Peyer's patch (tissue), 4 donors: ENCODE measurements around the gene ZFHX3. TPM values are rescaled to one million over a fixed set of nuclear protein-coding genes. Genes with fewer than 3 reads are reported as not detected.
"Not testable (repeated sequence)": the region's sequence is repeated elsewhere in the genome, so short reads cannot be mapped to it uniquely, and the experiment has no call there.

Experiments
- DNase-seq, 3 donors: peaks; one replicate each; pipeline ENCODE4 v3.0.0-alpha.2; 2017 to 2019
- H3K27ac ChIP-seq, 4 donors: fragments of 200-600 bp; sonication (generic); one replicate each; pipeline ENCODE4 v1.5.1; 2016 to 2019
- H3K27me3 ChIP-seq, 2 donors: fragments of 200-600 bp; sonication (generic); one replicate each; pipeline ENCODE4 v1.5.1; 2019
- H3K36me3 ChIP-seq, 3 donors: fragments of 200-600 bp; sonication (generic); one replicate each; pipeline ENCODE4 v1.5.1; 2016 to 2019
- H3K4me1 ChIP-seq, 4 donors: fragments of 200-600 bp; sonication (generic); one replicate each; pipeline ENCODE4 v1.5.1; 2016 to 2019
- H3K4me3 ChIP-seq, 4 donors: fragments of 200-600 bp; sonication (generic); 1 replicate in 3 of 4; 2 replicates in 1 of 4; pipeline ENCODE4 v1.5.1; 2016 to 2019; ENCODE audit warnings: mild to moderate bottlenecking in 1 of 4
- H3K9me3 ChIP-seq, 4 donors: fragments of 200-600 bp; sonication (generic); one replicate each; pipeline ENCODE4 v1.5.1; 2016 to 2019; ENCODE audit warnings: mild to moderate bottlenecking in 1 of 4
- CTCF ChIP-seq, 6 experiments: fragments of 450-650 bp in 4 of 6; fragments of 200-600 bp in 2 of 6; sonication (generic) in 1 of 6; IDR thresholded peaks; one replicate each; pipeline ENCODE4 v1.5.1; 2017 to 2019; ENCODE audit warnings: antibody characterized with exemption in 6 of 6, mild to moderate bottlenecking in 3 of 6, moderate library complexity in 1 of 6
- POLR2A ChIP-seq, 2 donors: fragments of 450-650 bp; IDR thresholded peaks; one replicate each; pipeline ENCODE4 v1.5.1; 2017; ENCODE audit warnings: antibody characterized with exemption in 2 of 2, mild to moderate bottlenecking in 2 of 2, moderate library complexity in 2 of 2
- total RNA-seq, 4 donors: library from RNA; depleted of rRNA; stranded (reverse); fragments of >200 nt; gene quantifications; one replicate each; pipeline ENCODE4 v1.1.0, GENCODE V29; 2016

The ZFHX3 gene
- total RNA-seq, 4 donors from 2014 or later: 6.3 to 39.6 (median 14.6) TPM

GRCh38 chr16:73086108-73086507 is 38.2 kb upstream of the ZFHX3 start:
- TF ChIP-seq CTCF (IDR thresholded peaks at IDR 0.05): no peak
- H3K36me3 ChIP-seq: no peaks in the 10 kb centered on the region
- no peak for DNase-seq
- H3K4me3 ChIP-seq: no peak overlapping the region
- no peaks in the 10 kb centered on the region for H3K9me3 ChIP-seq
- no peaks in the 10 kb centered on the region for H3K4me1 ChIP-seq
- no peak overlapping the region for H3K27ac ChIP-seq
- no peaks in the 10 kb centered on the region for H3K27me3 ChIP-seq

DNA sequence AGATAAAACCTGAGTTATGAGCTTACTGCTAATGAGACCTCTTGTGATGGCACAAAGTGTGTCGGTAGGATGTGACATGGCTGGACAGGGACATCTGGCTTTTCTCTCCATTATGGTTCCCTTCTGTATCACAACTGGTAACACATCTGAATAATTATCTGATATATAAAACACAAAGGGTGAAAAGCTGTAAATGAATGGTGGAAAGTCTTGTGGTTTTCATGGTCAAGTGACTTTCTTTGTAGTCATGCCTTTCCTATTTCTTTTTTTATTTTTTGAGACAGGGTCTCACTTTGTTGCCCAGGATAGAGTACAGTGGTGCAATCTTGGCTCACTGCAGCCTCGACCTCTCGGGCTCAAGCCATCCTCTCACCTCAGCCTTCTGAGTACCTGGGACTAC is 35.3 kb upstream of the ZFHX3 start:
- no peaks in the 10 kb centered on the region for H3K4me1 ChIP-seq
- TF ChIP-seq CTCF (IDR thresholded peaks at IDR 0.05) (no peak), POLR2A (IDR thresholded peaks at IDR 0.05) (no peak)
- no peaks in the 10 kb centered on the region for H3K27me3 ChIP-seq
- no peak overlapping the region for H3K4me3 ChIP-seq
- no peaks in the 10 kb centered on the region for H3K9me3 ChIP-seq
- H3K27ac ChIP-seq: no peak overlapping the region
- no peaks in the 10 kb centered on the region for H3K36me3 ChIP-seq
- no peak for DNase-seq

GRCh38 chr16:73082634-73083051 is 34.7 kb upstream of the ZFHX3 start:
- not testable (repeated sequence) for H3K36me3 ChIP-seq, H3K4me1 ChIP-seq, H3K27me3 ChIP-seq, H3K4me3 ChIP-seq, DNase-seq, H3K9me3 ChIP-seq, H3K27ac ChIP-seq

- Histone ChIP-seq H3K4me1 (no peaks in the 10 kb centered on the region), H3K4me3 (no peak overlapping the region), H3K27ac (no peak overlapping the region), H3K9me3 (no peaks in the 10 kb centered on the region), H3K27me3 (no peaks in the 10 kb centered on the region), H3K36me3 (no peaks in the 10 kb centered on the region)
- DNase-seq: no peak
- TF ChIP-seq CTCF (IDR thresholded peaks at IDR 0.05): no peak
- no peak for TF ChIP-seq POLR2A (IDR thresholded peaks at IDR 0.05)
Observed at GRCh38 chr16:73080931-73081330, 33.0 kb upstream of the ZFHX3 start.

GRCh38 chr16:73076324-73076810 is 28.4 kb upstream of the ZFHX3 start:
- peaks cover 0 to 3% (median 0%) of the 10 kb centered on the region in 4 donors for H3K4me1 ChIP-seq

GRCh38 chr16:73074382-73074781 is 26.5 kb upstream of the ZFHX3 start:
- Histone ChIP-seq H3K4me3 (no peak overlapping the region), H3K4me1 (peaks cover 0 to 9% (median 0%) of the 10 kb centered on the region in 4 donors), H3K36me3 (no peaks in the 10 kb centered on the region), H3K9me3 (no peaks in the 10 kb centered on the region), H3K27me3 (no peaks in the 10 kb centered on the region), H3K27ac (no peak overlapping the region)
- TF ChIP-seq CTCF (IDR thresholded peaks at IDR 0.05) (no peak), POLR2A (IDR thresholded peaks at IDR 0.05) (no peak)
- peak in 1 of 3 donors; percentile 1 for DNase-seq

More at GRCh38 chr16:73076324-73076810, 28.4 kb upstream of the ZFHX3 start:
- H3K9me3 ChIP-seq: no peaks in the 10 kb centered on the region
- H3K36me3 ChIP-seq: no peaks in the 10 kb centered on the region
- no peak overlapping the region for H3K4me3 ChIP-seq
- TF ChIP-seq POLR2A (IDR thresholded peaks at IDR 0.05): no peak
- no peak for TF ChIP-seq CTCF (IDR thresholded peaks at IDR 0.05)
- H3K27ac ChIP-seq: no peak overlapping the region
- H3K27me3 ChIP-seq: no peaks in the 10 kb centered on the region
- DNase-seq: no peak

DNA sequence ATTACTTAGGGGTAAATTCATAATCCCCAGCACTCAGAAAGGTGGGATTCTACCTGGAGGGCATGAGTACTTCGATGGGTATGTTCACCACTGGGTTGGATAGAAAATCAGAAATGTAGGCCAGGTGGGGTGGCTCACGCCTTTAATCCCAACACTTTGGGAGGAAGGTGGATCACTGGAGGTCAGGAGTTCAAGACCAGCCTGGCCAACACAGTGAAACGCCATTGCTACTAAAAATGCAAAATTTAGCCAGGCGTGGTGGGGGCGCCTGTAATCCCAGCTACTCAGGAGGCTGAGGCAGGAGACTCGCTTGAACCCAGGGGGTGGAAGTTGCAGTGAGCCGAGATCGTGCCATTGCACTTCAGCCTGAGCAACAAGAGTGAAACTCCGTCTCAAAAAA is 24.1 kb upstream of the ZFHX3 start:
- H3K36me3 ChIP-seq, H3K27me3 ChIP-seq, H3K4me3 ChIP-seq, H3K27ac ChIP-seq, H3K9me3 ChIP-seq: not testable (repeated sequence)
- DNase-seq: peak in 1 of 3 donors; percentile 11
- H3K4me1 ChIP-seq: peaks cover 0 to 27% (median 0%) of the 10 kb centered on the region in 4 donors
